Naive thymus-derived CD4-positive, alpha-beta T cell (primary cell): ENCODE results near the gene GATB. TPM values are rescaled to one million over a fixed set of nuclear protein-coding genes. Genes with fewer than 3 reads are reported as not detected.

ENCODE experiments used
- ATAC-seq: fragments of 150-1000 bp; cut with Tn5 transposase; 2 replicates; pipeline ENCODE4 v1.10.0; 2021; ENCODE audit warnings: mild to moderate bottlenecking, moderate library complexity
- CTCF ChIA-PET: fragments of 350-600 bp; sonication (Branson Sonifier 250); formaldehyde crosslinking; loops from one replicate; lab custom pipeline; 2021; ENCODE audit warnings: antibody characterized with exemption; lab: Charles Lee
- POLR2A ChIA-PET: fragments of 350-600 bp; sonication (Branson Sonifier 250); formaldehyde crosslinking; loops from one replicate; lab custom pipeline; 2021; ENCODE audit warnings: antibody characterized with exemption, inconsistent platforms; lab: Charles Lee
- DNase-seq, 9 donors: peaks; one replicate each; pipeline versions ENCODE4 v3.0.0 to v3.0.0-alpha.2; 2020 to 2022; ENCODE audit warnings: mixed read lengths in 1 of 9
- H3K27ac ChIP-seq: one replicate; pipeline ENCODE4 v1.7.0; 2013; ENCODE audit warnings: mild to moderate bottlenecking, low read depth, low read length, moderate library complexity
- H3K27me3 ChIP-seq, 2 donors: one replicate each; pipeline ENCODE4 v1.7.0; 2013; ENCODE audit warnings: low read length in 2 of 2, mild to moderate bottlenecking in 2 of 2, moderate library complexity in 2 of 2; ENCODE audit not compliant: control insufficient read depth in 2 of 2, insufficient read depth in 2 of 2
- H3K36me3 ChIP-seq, 3 experiments: 1 replicate in 2 of 3; 2 replicates in 1 of 3; pipeline ENCODE4 v1.7.0; 2013; ENCODE audit warnings: low read length in 3 of 3, mild to moderate bottlenecking in 3 of 3, moderate library complexity in 1 of 3; ENCODE audit not compliant: insufficient read depth in 3 of 3, control insufficient read depth in 2 of 3
- H3K4me1 ChIP-seq, 2 donors: one replicate each; pipeline ENCODE4 v1.7.0; 2013; ENCODE audit warnings: low read length in 2 of 2, mild to moderate bottlenecking in 2 of 2, moderate library complexity in 1 of 2; ENCODE audit not compliant: control insufficient read depth in 2 of 2, insufficient read depth in 2 of 2
- H3K4me3 ChIP-seq: 2 replicates; pipeline ENCODE4 v1.7.0; 2013; ENCODE audit warnings: mild to moderate bottlenecking, low read length
- H3K9me3 ChIP-seq, 3 experiments: 1 replicate in 2 of 3; 2 replicates in 1 of 3; pipeline ENCODE4 v1.7.0; 2013; ENCODE audit warnings: low read length in 3 of 3; ENCODE audit not compliant: control insufficient read depth in 2 of 3
- H3K27ac Mint-ChIP-seq, 9 donors: one replicate each; pipeline ENCODE4 v1.8.0; 2020 to 2022; ENCODE audit warnings: mixed read lengths in 9 of 9, mild to moderate bottlenecking in 8 of 9, moderate library complexity in 5 of 9, inconsistent platforms in 2 of 9
- H3K27me3 Mint-ChIP-seq, 5 donors: one replicate each; pipeline ENCODE4 v1.8.0; 2021 to 2022; ENCODE audit warnings: mixed read lengths in 5 of 5, mild to moderate bottlenecking in 1 of 5
- H3K36me3 Mint-ChIP-seq, 5 donors: one replicate each; pipeline ENCODE4 v1.8.0; 2020 to 2022; ENCODE audit warnings: mixed read lengths in 5 of 5, mild to moderate bottlenecking in 3 of 5, inconsistent platforms in 1 of 5
- H3K4me1 Mint-ChIP-seq, 7 donors: one replicate each; pipeline ENCODE4 v1.8.0; 2020 to 2022; ENCODE audit warnings: mixed read lengths in 7 of 7, mild to moderate bottlenecking in 3 of 7, inconsistent platforms in 1 of 7
- H3K4me3 Mint-ChIP-seq, 10 donors: one replicate each; pipeline ENCODE4 v1.8.0; 2020 to 2022; ENCODE audit warnings: mild to moderate bottlenecking in 10 of 10, mixed read lengths in 10 of 10, moderate library complexity in 6 of 10, inconsistent platforms in 2 of 10
- H3K9me3 Mint-ChIP-seq, 11 donors: one replicate each; pipeline ENCODE4 v1.8.0; 2020 to 2022; ENCODE audit warnings: mixed read lengths in 11 of 11, mild to moderate bottlenecking in 4 of 11, inconsistent platforms in 1 of 11, moderate library complexity in 1 of 11
- intact Hi-C, 2 donors: fragments of 100-400 bp; cut with micrococcal nuclease; formaldehyde crosslinking; loops; one replicate each; pipeline ENCODE4 v1.15.1; 2023
- polyA plus RNA-seq, 2 donors: library from polyadenylated mRNA; unstranded; fragments of 300-500 nt; fragmentation: Illumina TruSeq; gene quantifications; one replicate each; pipeline ENCODE4 v1.2.3, GENCODE V29; 2021
- total RNA-seq, 6 experiments: library from RNA in 5 of 6; stranded (reverse) in 5 of 6; gene quantifications; 1 replicate in 5 of 6; 2 replicates in 1 of 6; pipeline ENCODE4 v1.2.3 and lab custom pipeline; 2021 to 2026

GATB gene
- total and polyA plus RNA-seq, 7 experiments from 2014 or later, result 10.5 to 17.8 (median 14.2) TPM

DNA sequence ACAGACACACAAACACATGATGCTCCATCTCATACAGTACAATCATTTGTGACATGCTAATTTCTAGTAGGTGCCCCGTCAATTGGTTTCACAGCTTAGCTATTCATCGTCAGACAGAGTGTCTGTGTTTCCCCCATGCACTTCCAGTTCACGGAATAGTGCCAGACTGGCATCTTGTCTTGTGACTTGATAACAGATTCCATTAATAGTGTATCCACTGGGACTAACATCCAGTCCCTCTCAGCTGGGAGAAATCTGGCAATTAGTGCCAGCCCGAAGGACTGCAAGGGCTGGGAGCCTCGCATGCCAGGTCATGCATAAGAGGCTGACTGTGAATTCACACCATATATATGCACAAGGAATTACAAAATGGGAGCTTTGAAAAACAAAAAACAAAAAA lies 20.2 kb upstream of the GATB start:
- Mint-ChIP-seq H3K4me3 (no peak overlapping the region), H3K27ac (no peak overlapping the region), H3K9me3 (peaks cover 0 to 9% (median under 1%) of the 10 kb centered on the region in 11 donors), H3K4me1 (peaks cover 3 to 24% (median 10%) of the 10 kb centered on the region in 7 donors), H3K27me3 (peaks cover 6 to 33% (median 13%) of the 10 kb centered on the region in 5 donors), H3K36me3 (peaks cover 0 to 2% (median 0%) of the 10 kb centered on the region in 5 donors)
- Histone ChIP-seq H3K4me3 (no peak overlapping the region), H3K4me1 (no peaks in the 10 kb centered on the region), H3K36me3 (no peaks in the 10 kb centered on the region), H3K9me3 (no peaks in the 10 kb centered on the region), H3K27ac (no peak overlapping the region), H3K27me3 (no peaks in the 10 kb centered on the region)
- ATAC-seq (no peak), DNase-seq (no peak)
- ChIA-PET CTCF (no interaction called here), POLR2A (interaction anchor here (0.6 kb wide), 1 partner anchor 534 kb away, joined by 3 read pairs; no protein-coding TSS in a partner anchor)
- intact Hi-C loops, result no loop called here

DNA sequence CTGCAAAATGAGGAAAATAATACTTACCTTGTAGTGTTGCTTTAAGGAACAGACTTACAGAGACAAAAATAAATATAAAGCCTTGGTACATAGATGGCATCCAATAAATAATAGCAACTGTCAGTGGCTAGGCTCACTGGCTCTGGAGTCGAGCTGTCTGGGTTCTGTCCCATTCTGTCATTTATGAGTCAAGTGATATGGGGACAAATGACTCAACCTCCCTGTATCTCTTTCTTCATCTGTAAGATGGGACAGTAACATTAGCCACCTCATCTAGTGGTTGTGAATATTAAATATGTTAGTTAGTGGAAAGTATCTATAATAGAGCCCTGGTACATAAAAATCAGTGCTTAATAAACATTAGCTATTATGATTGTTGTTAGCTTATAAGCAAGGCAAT lies 16.7 kb upstream of the GATB start:
- H3K27ac Mint-ChIP-seq, result no peak overlapping the region
- H3K27me3 ChIP-seq, result no peaks in the 10 kb centered on the region
- intact Hi-C loops, result no loop called here
- ChIA-PET POLR2A (no interaction called here), CTCF (interaction anchor here (1.7 kb wide), 1 partner anchor 17 kb away, joined by 3 read pairs; no protein-coding TSS in a partner anchor)
- no peak overlapping the region for H3K4me3 Mint-ChIP-seq
- no peak for ATAC-seq
- H3K4me1 ChIP-seq, result no peaks in the 10 kb centered on the region
- H3K9me3 Mint-ChIP-seq, result peaks cover 0 to 44% (median 26%) of the 10 kb centered on the region in 11 donors
- peaks cover 2 to 16% (median 8%) of the 10 kb centered on the region in 7 donors for H3K4me1 Mint-ChIP-seq
- H3K27ac ChIP-seq, result no peak overlapping the region
- no peaks in the 10 kb centered on the region for H3K9me3 ChIP-seq
- H3K4me3 ChIP-seq, result no peak overlapping the region
- peaks cover 9 to 30% (median 18%) of the 10 kb centered on the region in 5 donors for H3K27me3 Mint-ChIP-seq
- H3K36me3 ChIP-seq, result no peaks in the 10 kb centered on the region
- H3K36me3 Mint-ChIP-seq, result peaks cover 0 to 11% (median 0%) of the 10 kb centered on the region in 5 donors
- DNase-seq, result no peak

DNA sequence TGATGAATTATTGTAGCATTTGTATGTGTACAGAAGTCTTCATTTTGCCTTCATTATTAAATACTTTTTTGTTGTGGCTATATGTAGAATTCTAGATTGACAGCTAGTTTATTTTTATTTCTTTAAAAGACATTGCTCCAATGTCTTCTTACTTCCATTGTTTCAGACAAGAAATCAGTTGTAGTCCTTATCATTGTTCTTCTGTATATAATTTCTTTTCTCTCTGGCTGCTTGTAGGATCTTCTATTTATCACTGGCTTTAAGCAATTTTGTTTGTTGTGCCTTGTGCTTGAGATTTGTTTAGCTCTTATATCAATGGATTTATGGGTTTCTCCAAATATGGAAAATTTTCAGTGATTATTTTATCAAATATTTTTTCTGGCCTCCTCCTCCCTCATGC lies 13.5 kb upstream of the GATB start:
- H3K27me3 Mint-ChIP-seq, result peaks cover 4 to 26% (median 17%) of the 10 kb centered on the region in 5 donors
- POLR2A ChIA-PET, result no interaction called here
- H3K27ac ChIP-seq, result no peak overlapping the region
- no peak overlapping the region for H3K27ac Mint-ChIP-seq
- H3K36me3 Mint-ChIP-seq, result peaks cover 0 to 12% (median 0%) of the 10 kb centered on the region in 5 donors
- no peaks in the 10 kb centered on the region for H3K4me1 Mint-ChIP-seq
- CTCF ChIA-PET, result interaction anchor here (1.0 kb wide), 1 partner anchor 12 kb away, joined by 3 read pairs; no protein-coding TSS in a partner anchor
- H3K36me3 ChIP-seq, result no peaks in the 10 kb centered on the region
- no peak for DNase-seq
- H3K4me3 Mint-ChIP-seq, result no peak overlapping the region
- no peaks in the 10 kb centered on the region for H3K4me1 ChIP-seq
- H3K27me3 ChIP-seq, result no peaks in the 10 kb centered on the region
- intact Hi-C loops, result no loop called here
- ATAC-seq, result no peak
- H3K9me3 ChIP-seq, result no peaks in the 10 kb centered on the region
- H3K4me3 ChIP-seq, result no peak overlapping the region
- H3K9me3 Mint-ChIP-seq, result peaks cover 0 to 46% (median 26%) of the 10 kb centered on the region in 11 donors

DNA sequence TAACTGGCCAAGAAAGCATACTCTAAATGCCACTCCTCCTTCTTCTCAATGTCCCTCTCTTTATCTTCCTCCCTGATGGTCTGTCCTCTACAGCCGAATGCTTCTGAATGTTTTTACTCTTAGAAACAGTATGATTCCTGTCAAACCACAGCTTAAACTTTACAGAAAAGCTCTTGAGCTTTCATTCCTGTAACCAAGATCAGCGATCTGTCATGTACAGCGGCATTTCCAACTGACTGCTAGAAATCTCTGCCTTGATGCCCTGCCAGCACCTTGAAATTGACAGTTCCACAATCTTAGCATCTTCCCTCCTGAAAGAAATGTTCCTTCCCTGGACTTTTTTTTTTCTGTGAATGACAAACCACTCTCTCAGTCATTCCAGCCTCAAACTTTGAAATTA lies 11.5 kb upstream of the GATB start:
- no peak overlapping the region for H3K27ac Mint-ChIP-seq
- intact Hi-C loops, result no loop called here
- no peaks in the 10 kb centered on the region for H3K36me3 ChIP-seq
- CTCF ChIA-PET, result no interaction called here
- DNase-seq (no peak), ATAC-seq (no peak)
- POLR2A ChIA-PET, result no interaction called here
- no peak overlapping the region for H3K4me3 ChIP-seq
- peaks cover 4 to 26% (median 17%) of the 10 kb centered on the region in 5 donors for H3K27me3 Mint-ChIP-seq
- peaks cover 0 to 12% (median 0%) of the 10 kb centered on the region in 5 donors for H3K36me3 Mint-ChIP-seq
- H3K4me3 Mint-ChIP-seq, result no peak overlapping the region
- H3K4me1 ChIP-seq, result no peaks in the 10 kb centered on the region
- H3K4me1 Mint-ChIP-seq, result no peaks in the 10 kb centered on the region
- no peaks in the 10 kb centered on the region for H3K27me3 ChIP-seq
- no peaks in the 10 kb centered on the region for H3K9me3 ChIP-seq
- no peak overlapping the region for H3K27ac ChIP-seq
- peaks cover 0 to 46% (median 26%) of the 10 kb centered on the region in 11 donors for H3K9me3 Mint-ChIP-seq

DNA sequence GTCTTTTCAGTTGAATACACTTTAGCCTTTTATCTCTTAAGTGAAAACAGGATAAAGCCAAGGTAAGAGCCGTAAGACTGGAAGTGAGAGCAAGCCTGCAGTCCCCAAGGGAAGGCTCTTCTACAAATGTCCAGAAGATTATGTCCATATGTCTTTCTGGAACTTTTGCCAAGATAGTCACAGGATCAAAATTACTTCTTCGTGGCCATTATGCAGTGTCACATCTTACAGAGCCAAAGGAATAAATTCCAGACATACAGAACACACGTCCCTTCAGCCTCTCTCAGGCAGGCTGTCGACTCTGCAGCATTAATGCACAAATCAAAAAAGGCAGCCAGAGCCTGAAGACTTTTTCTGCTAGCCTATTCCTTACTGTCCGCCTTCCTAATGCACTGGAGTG lies 10.9 kb upstream of the GATB start:
- no peak for DNase-seq
- Histone ChIP-seq H3K27ac (no peak overlapping the region), H3K9me3 (no peaks in the 10 kb centered on the region), H3K36me3 (no peaks in the 10 kb centered on the region), H3K27me3 (no peaks in the 10 kb centered on the region), H3K4me1 (no peaks in the 10 kb centered on the region), H3K4me3 (no peak overlapping the region)
- Mint-ChIP-seq H3K27me3 (peaks cover 2 to 23% (median 13%) of the 10 kb centered on the region in 5 donors), H3K36me3 (peaks cover 0 to 12% (median 0%) of the 10 kb centered on the region in 5 donors), H3K9me3 (peaks cover 0 to 41% (median 25%) of the 10 kb centered on the region in 11 donors), H3K4me1 (no peaks in the 10 kb centered on the region), H3K27ac (no peak overlapping the region), H3K4me3 (no peak overlapping the region)
- ChIA-PET POLR2A (interaction anchor here (1.1 kb wide), 1 partner anchor 24 kb away, joined by 4 read pairs; no protein-coding TSS in a partner anchor), CTCF (no interaction called here)
- no peak for ATAC-seq
- intact Hi-C loops, result no loop called here

DNA sequence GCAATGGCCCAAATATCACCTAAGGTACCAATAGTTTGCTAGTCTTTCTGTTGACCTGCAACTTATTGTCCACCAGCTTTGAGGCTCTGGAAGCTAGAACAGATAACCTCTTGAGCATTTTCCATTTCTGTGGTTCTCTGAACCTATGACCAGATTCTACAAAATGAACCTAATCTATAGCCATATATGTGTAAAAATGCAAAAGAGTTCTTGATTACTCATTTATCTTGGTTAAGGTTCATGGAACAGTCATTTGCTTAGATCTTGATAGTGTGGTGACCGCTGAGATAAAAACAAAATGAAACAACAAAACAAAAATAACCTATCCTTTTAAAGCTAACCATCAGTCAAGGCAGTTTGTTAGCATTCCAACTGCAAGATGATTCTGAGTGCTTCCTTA lies 9.3 kb upstream of the GATB start:
- CTCF ChIA-PET, result no interaction called here

DNA sequence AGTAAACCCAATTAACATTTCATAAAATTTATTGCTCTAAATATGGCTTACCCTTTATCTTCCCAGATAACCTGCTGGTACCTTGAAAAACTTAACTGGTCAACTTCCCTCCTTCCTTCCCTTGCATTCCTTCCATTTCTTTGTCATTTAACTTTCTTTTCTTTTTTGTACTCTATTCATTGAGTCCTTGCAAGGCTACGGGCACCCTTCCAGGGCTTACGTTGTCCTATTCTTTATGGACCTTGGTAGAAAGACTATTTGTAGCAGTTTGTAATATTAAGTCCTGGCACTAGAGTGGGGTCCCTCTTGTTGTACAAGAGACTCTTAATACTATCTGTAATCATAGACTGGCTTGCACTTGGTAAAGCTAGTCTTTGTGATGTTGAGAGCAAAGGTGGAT lies 8.0 kb upstream of the GATB start:
- H3K4me3 ChIP-seq, result no peak overlapping the region
- CTCF ChIA-PET, result no interaction called here
- intact Hi-C loops, result loop anchor here in 1 of 2 donors (10.0 kb wide), 1 partner anchor 616 kb away; no protein-coding TSS in a partner anchor
- no peak overlapping the region for H3K27ac Mint-ChIP-seq
- POLR2A ChIA-PET, result no interaction called here
- ATAC-seq (no peak), DNase-seq (no peak)
- no peaks in the 10 kb centered on the region for H3K36me3 ChIP-seq
- H3K27me3 Mint-ChIP-seq, result peaks cover 0 to 16% (median 12%) of the 10 kb centered on the region in 5 donors
- no peaks in the 10 kb centered on the region for H3K4me1 ChIP-seq
- no peak overlapping the region for H3K27ac ChIP-seq
- no peaks in the 10 kb centered on the region for H3K9me3 ChIP-seq
- H3K4me3 Mint-ChIP-seq, result no peak overlapping the region
- peaks cover 0 to 5% (median 0%) of the 10 kb centered on the region in 5 donors for H3K36me3 Mint-ChIP-seq
- H3K27me3 ChIP-seq, result no peaks in the 10 kb centered on the region
- no peaks in the 10 kb centered on the region for H3K4me1 Mint-ChIP-seq
- H3K9me3 Mint-ChIP-seq, result peaks cover 0 to 15% (median 6%) of the 10 kb centered on the region in 11 donors

More for the DNA sequence above, 9.3 kb upstream of the GATB start:
- intact Hi-C loops, result no loop called here
- H3K27ac Mint-ChIP-seq, result no peak overlapping the region
- peaks cover 0 to 10% (median 0%) of the 10 kb centered on the region in 5 donors for H3K36me3 Mint-ChIP-seq
- H3K4me3 ChIP-seq, result no peak overlapping the region
- no peak overlapping the region for H3K27ac ChIP-seq
- H3K27me3 ChIP-seq, result no peaks in the 10 kb centered on the region
- no peaks in the 10 kb centered on the region for H3K36me3 ChIP-seq
- peaks cover 0 to 28% (median 15%) of the 10 kb centered on the region in 11 donors for H3K9me3 Mint-ChIP-seq
- no peak for DNase-seq
- H3K27me3 Mint-ChIP-seq, result peaks cover 0 to 27% (median 16%) of the 10 kb centered on the region in 5 donors
- H3K4me1 ChIP-seq, result no peaks in the 10 kb centered on the region
- no peak for ATAC-seq
- POLR2A ChIA-PET, result interaction anchor here (0.6 kb wide), 1 partner anchor 11 kb away, joined by 3 read pairs; no protein-coding TSS in a partner anchor
- H3K4me1 Mint-ChIP-seq, result no peaks in the 10 kb centered on the region
- H3K9me3 ChIP-seq, result no peaks in the 10 kb centered on the region
- H3K4me3 Mint-ChIP-seq, result no peak overlapping the region
